B cell (primary cell): ENCODE measurements around the gene CRYZ. TPM values are rescaled to one million over a fixed set of nuclear protein-coding genes. Genes with fewer than 3 reads are reported as not detected.

ENCODE experiments used
- ATAC-seq: fragments of 200-7000 bp; cut with Tn5 transposase; one replicate; pipeline ENCODE4 v1.10.0; 2021; ENCODE audit warnings: low read depth, mild to moderate bottlenecking, moderate number of reproducible peaks, moderate library complexity
- CTCF ChIA-PET: fragments of 350-600 bp; sonication (Branson Sonifier 250); formaldehyde crosslinking; loops from one replicate; lab custom pipeline; 2021; ENCODE audit warnings: antibody characterized with exemption, inconsistent platforms; lab: Charles Lee
- POLR2A ChIA-PET: fragments of 350-600 bp; sonication (Branson Sonifier 250); formaldehyde crosslinking; loops from one replicate; lab custom pipeline; 2021; ENCODE audit warnings: antibody characterized with exemption; lab: Charles Lee
- DNase-seq: peaks from one replicate; pipeline ENCODE4 v3.0.0; 2013
- H2AFZ ChIP-seq: 2 replicates; pipeline ENCODE4 v1.6.1; 2012; ENCODE audit warnings: mild to moderate bottlenecking, low read depth, low read length; ENCODE audit not compliant: insufficient read depth, poor library complexity, severe bottlenecking
- H3K27ac ChIP-seq, 2 donors: 1 replicate in 1 of 2; 2 replicates in 1 of 2; pipeline ENCODE4 v1.5.1; 2012 to 2013; ENCODE audit warnings: low read length in 2 of 2, mild to moderate bottlenecking in 2 of 2, moderate library complexity in 1 of 2
- H3K27me3 ChIP-seq, 4 experiments: fragments of 200-600 bp in 1 of 4; sonication (generic) in 1 of 4; replicated peaks in 1 of 4; 1 replicate in 2 of 4; 2 replicates in 2 of 4; pipeline versions ENCODE4 v1.6.1 to v1.7.0; 2013 to 2016; ENCODE audit warnings: low read length in 3 of 4, mild to moderate bottlenecking in 2 of 4, mixed read lengths in 1 of 4, moderate library complexity in 1 of 4; ENCODE audit not compliant: insufficient read depth in 4 of 4, control insufficient read depth in 3 of 4; ENCODE audit errors: control extremely low read depth in 1 of 4
- H3K36me3 ChIP-seq, 2 experiments: replicated peaks in 1 of 2; 1 replicate in 1 of 2; 2 replicates in 1 of 2; pipeline versions ENCODE4 v1.6.1 to v1.7.1; 2013; ENCODE audit warnings: low read length in 1 of 2; ENCODE audit not compliant: insufficient read depth in 2 of 2, control insufficient read depth in 1 of 2; ENCODE audit errors: control extremely low read depth in 1 of 2, extremely low read depth in 1 of 2
- H3K4me1 ChIP-seq, 2 donors: fragments of 200-600 bp in 1 of 2; sonication (generic) in 1 of 2; 1 replicate in 1 of 2; 2 replicates in 1 of 2; pipeline versions ENCODE4 v1.5.1 to v1.6.1; 2013 to 2017; ENCODE audit warnings: low read length in 2 of 2; ENCODE audit not compliant: control insufficient read depth in 2 of 2, insufficient read depth in 2 of 2
- H3K4me2 ChIP-seq: replicated peaks from 2 replicates; pipeline ENCODE3; 2012; ENCODE audit warnings: mild to moderate bottlenecking, low read depth, low read length; ENCODE audit not compliant: poor library complexity, severe bottlenecking
- H3K4me3 ChIP-seq, 5 experiments: fragments of 200-600 bp in 1 of 5; sonication (generic) in 1 of 5; 1 replicate in 3 of 5; 2 replicates in 2 of 5; pipeline versions ENCODE4 v1.5.1 to v1.7.0; 2011 to 2016; ENCODE audit warnings: low read length in 4 of 5, mild to moderate bottlenecking in 4 of 5, low read depth in 2 of 5, control low read depth in 1 of 5, moderate library complexity in 1 of 5; ENCODE audit not compliant: insufficient read depth in 1 of 5; ENCODE audit errors: control extremely low read depth in 1 of 5, extremely low read depth in 1 of 5
- H3K79me2 ChIP-seq: fragments of 200-600 bp; sonication (generic); one replicate; pipeline ENCODE4 v1.6.0; 2016; ENCODE audit warnings: low read length; ENCODE audit not compliant: control insufficient read depth, insufficient read depth
- H3K9ac ChIP-seq: fragments of 200-600 bp; sonication (generic); 2 replicates; pipeline ENCODE4 v1.6.1; 2017; ENCODE audit warnings: mild to moderate bottlenecking, low read length, moderate library complexity
- H3K9me3 ChIP-seq, 3 donors: one replicate each; pipeline versions ENCODE4 v1.6.1 to v1.7.1; 2013; ENCODE audit warnings: low read length in 2 of 3; ENCODE audit not compliant: control insufficient read depth in 2 of 3, insufficient read depth in 1 of 3; ENCODE audit errors: control extremely low read depth in 1 of 3
- H4K20me1 ChIP-seq: 2 replicates; pipeline ENCODE4 v1.6.0; 2012; ENCODE audit warnings: mild to moderate bottlenecking, low read length; ENCODE audit not compliant: insufficient read depth, control insufficient read depth, poor library complexity, severe bottlenecking
- H3K27ac Mint-ChIP-seq: one replicate; pipeline ENCODE4 v1.8.0; 2021; ENCODE audit warnings: mixed read lengths
- H3K27me3 Mint-ChIP-seq: one replicate; pipeline ENCODE4 v1.8.0; 2021; ENCODE audit warnings: mixed read lengths
- H3K4me1 Mint-ChIP-seq: one replicate; pipeline ENCODE4 v1.8.0; 2021; ENCODE audit warnings: mixed read lengths
- H3K4me3 Mint-ChIP-seq: one replicate; pipeline ENCODE4 v1.8.0; 2021; ENCODE audit warnings: mixed read lengths
- H3K9me3 Mint-ChIP-seq: one replicate; pipeline ENCODE4 v1.8.0; 2022; ENCODE audit warnings: mixed read lengths; ENCODE audit not compliant: insufficient read depth
- CTCF ChIP-seq: fragments of 200-600 bp; IDR thresholded peaks from one replicate; pipeline ENCODE4 v1.8.0; 2022; ENCODE audit warnings: antibody characterized with exemption, mild to moderate bottlenecking
- EZH2 ChIP-seq: IDR thresholded peaks from 2 replicates; pipeline ENCODE4 v1.6.1; 2012; ENCODE audit warnings: borderline replicate concordance, low read depth, mild to moderate bottlenecking, moderate library complexity, low read length; ENCODE audit not compliant: insufficient read depth, poor library complexity, severe bottlenecking
- WGBS: methylation state at CpG from one replicate; pipeline ENCODE4 v1.1.5; 2013; ENCODE audit warnings: missing lambda C conversion rate; ENCODE audit not compliant: insufficient coverage; 5-methylcytosine and 5-hydroxymethylcytosine counted together
- intact Hi-C: fragments of 100-400 bp; cut with micrococcal nuclease; formaldehyde crosslinking; loops from one replicate; pipeline ENCODE4 v1.10.0; 2022
- polyA plus RNA-seq: library from polyadenylated mRNA; depleted of rRNA; stranded (reverse); fragments of >200 nt; gene quantifications from 2 replicates; pipeline ENCODE4 v1.2.3, GENCODE V29; 2012
- total RNA-seq, 2 donors: library from RNA; stranded (reverse); fragments of 120-200 nt in 1 of 2; gene quantifications; 1 replicate in 1 of 2; 2 replicates in 1 of 2; pipeline versions ENCODE4 v1.2.3 to v1.2.4, GENCODE V29; 2013 to 2022

The CRYZ gene
- total and polyA plus RNA-seq, 2 donors (not counting 1 experiment from before 2014, with no cell fraction given), result 11.1 to 21.7 TPM

GRCh38 chr1:74690909-74691308 lies 41.9 kb downstream of the CRYZ start:
- no peak overlapping the region for H3K4me2 ChIP-seq
- no peaks in the 10 kb centered on the region for H3K9me3 Mint-ChIP-seq
- H3K9me3 ChIP-seq, result no peaks in the 10 kb centered on the region
- no peak overlapping the region for H3K4me3 Mint-ChIP-seq
- H3K27ac Mint-ChIP-seq, result no peak overlapping the region
- no peaks in the 10 kb centered on the region for H3K4me1 Mint-ChIP-seq
- DNase-seq (no peak), ATAC-seq (no peak)
- WGBS, result 100% methylated on average over 1 of the region's 4 CpGs
- H3K27me3 Mint-ChIP-seq, result no peaks in the 10 kb centered on the region
- H3K27ac ChIP-seq, result no peak overlapping the region
- CTCF ChIA-PET, result interaction anchor here (0.6 to 3.0 kb wide), 8 partner anchors 8 to 531 kb away, joined by 3 to 14 read pairs (median 6); partner anchors contain the start of genes CRYZ and TYW3
- no peak overlapping the region for H3K4me3 ChIP-seq
- H3K9ac ChIP-seq, result no peak overlapping the region
- no peaks in the 10 kb centered on the region for H4K20me1 ChIP-seq
- TF ChIP-seq CTCF (no peak), EZH2 (no peak)
- H3K4me1 ChIP-seq, result no peaks in the 10 kb centered on the region
- H2AFZ ChIP-seq, result no peak overlapping the region
- H3K79me2 ChIP-seq, result no peaks in the 10 kb centered on the region
- H3K36me3 ChIP-seq, result no peaks in the 10 kb centered on the region
- intact Hi-C loops, result no loop called here
- no peaks in the 10 kb centered on the region for H3K27me3 ChIP-seq
- POLR2A ChIA-PET, result no interaction called here

- Histone ChIP-seq H3K4me3 (no peak overlapping the region), H3K4me1 (no peaks in the 10 kb centered on the region), H3K9me3 (no peaks in the 10 kb centered on the region), H3K79me2 (no peaks in the 10 kb centered on the region), H2AFZ (no peak overlapping the region), H3K4me2 (no peak overlapping the region), H3K27me3 (no peaks in the 10 kb centered on the region), H3K9ac (no peak overlapping the region), H3K27ac (no peak overlapping the region), H3K36me3 (no peaks in the 10 kb centered on the region), H4K20me1 (no peaks in the 10 kb centered on the region)
- TF ChIP-seq CTCF, result no peak
- no peak for TF ChIP-seq EZH2
- intact Hi-C loops, result no loop called here
- CTCF ChIA-PET, result interaction anchor here (0.6 to 3.0 kb wide), 14 partner anchors 8 to 819 kb away, joined by 3 to 14 read pairs (median 6); partner anchors contain the start of genes CRYZ and TYW3
- 0% methylated on average over 1 of the region's 2 CpGs for WGBS
- Mint-ChIP-seq H3K27me3 (no peaks in the 10 kb centered on the region), H3K27ac (no peak overlapping the region), H3K4me1 (no peaks in the 10 kb centered on the region), H3K4me3 (no peak overlapping the region), H3K9me3 (no peaks in the 10 kb centered on the region)
- DNase-seq (no peak), ATAC-seq (no peak)
- POLR2A ChIA-PET, result no interaction called here
Observed at GRCh38 chr1:74690364-74690696, 42.5 kb downstream of the CRYZ start.
